HEK293 (cell line): ENCODE measurements around the gene COL8A1.

ENCODE experiments used
- CTCF ChIA-PET: fragments of 350-600 bp; formaldehyde crosslinking; extraction: SDS; loops from one replicate; lab custom pipeline; 2021; ENCODE audit warnings: antibody characterized with exemption; lab: Yijun Ruan, JAX
- POLR2A ChIA-PET: fragments of 300-600 bp; formaldehyde crosslinking; extraction: SDS; loops from one replicate; lab custom pipeline; 2020; ENCODE audit warnings: antibody characterized with exemption, inconsistent platforms; lab: Yijun Ruan, JAX
- H3K27ac ChIP-seq: fragments of 200-500 bp; sonication (Bioruptor generic); 2 replicates; pipeline ENCODE4 v1.5.1; 2014; ENCODE audit warnings: low read depth, low read length, control low read depth, inconsistent platforms; ENCODE audit errors: extremely low read depth
- H3K36me3 ChIP-seq, 2 experiments: fragments of 200-500 bp in 1 of 2; sonication (Bioruptor generic) in 1 of 2; 1 replicate in 1 of 2; 2 replicates in 1 of 2; pipeline ENCODE4 v1.5.1; 2014 to 2017; ENCODE audit warnings: inconsistent platforms in 2 of 2, low read length in 2 of 2; ENCODE audit not compliant: control insufficient read depth in 2 of 2, insufficient read depth in 1 of 2
- H3K4me1 ChIP-seq: fragments of 200-500 bp; sonication (Bioruptor generic); 2 replicates; pipeline ENCODE4 v1.5.1; 2014; ENCODE audit warnings: mild to moderate bottlenecking, low read length, inconsistent platforms; ENCODE audit not compliant: control insufficient read depth, insufficient read depth
- H3K4me3 ChIP-seq: 2 replicates; pipeline ENCODE4 v1.5.1; 2011; ENCODE audit warnings: low read depth, mild to moderate bottlenecking, control low read depth, low read length, moderate library complexity
- H3K9me3 ChIP-seq: fragments of 200-500 bp; sonication (Bioruptor generic); 2 replicates; pipeline ENCODE4 v1.5.1; 2014; ENCODE audit warnings: low read depth, low read length, inconsistent platforms; ENCODE audit not compliant: control insufficient read depth, insufficient read depth
- FEZF1 ChIP-seq: fragments of 450-650 bp; formaldehyde crosslinking; IDR thresholded peaks from 2 replicates; pipeline ENCODE4 v1.5.1; 2016; ENCODE audit warnings: missing biosample characterization, missing genetic modification characterization
- KLF10 ChIP-seq: fragments of 450-650 bp; IDR thresholded peaks from 2 replicates; pipeline ENCODE4 v1.5.1; 2018; ENCODE audit warnings: missing biosample characterization, mild to moderate bottlenecking, missing genetic modification characterization
- SETDB1 ChIP-seq: IDR thresholded peaks from one replicate; pipeline ENCODE4 v1.6.1; 2017; ENCODE audit warnings: mild to moderate bottlenecking, low read length, moderate library complexity, mixed read lengths; ENCODE audit not compliant: insufficient read length
- SP7 ChIP-seq: fragments of 450-650 bp; formaldehyde crosslinking; IDR thresholded peaks from 2 replicates; pipeline ENCODE4 v1.5.1; 2016; ENCODE audit warnings: missing biosample characterization, missing genetic modification characterization
- YY2 ChIP-seq: fragments of 450-650 bp; formaldehyde crosslinking; IDR thresholded peaks from 2 replicates; pipeline ENCODE4 v1.5.1; 2016; ENCODE audit warnings: missing biosample characterization, missing genetic modification characterization
- ZBTB1 ChIP-seq: fragments of 450-650 bp; formaldehyde crosslinking; IDR thresholded peaks from 2 replicates; pipeline ENCODE4 v1.5.1; 2016; ENCODE audit warnings: missing biosample characterization, missing genetic modification characterization
- ZNF114 ChIP-seq: fragments of 450-650 bp; formaldehyde crosslinking; IDR thresholded peaks from 2 replicates; pipeline ENCODE4 v1.5.0; 2017; ENCODE audit warnings: missing biosample characterization, missing genetic modification characterization
- ZNF266 ChIP-seq: fragments of 450-650 bp; formaldehyde crosslinking; IDR thresholded peaks from 2 replicates; pipeline ENCODE4 v1.5.1; 2016; ENCODE audit warnings: missing biosample characterization, missing genetic modification characterization, low read depth
- ZNF391 ChIP-seq: fragments of 450-650 bp; formaldehyde crosslinking; IDR thresholded peaks from 2 replicates; pipeline ENCODE4 v1.5.1; 2016; ENCODE audit warnings: low read depth, missing biosample characterization, missing genetic modification characterization, borderline replicate concordance
- ZNF404 ChIP-seq: fragments of 450-650 bp; formaldehyde crosslinking; IDR thresholded peaks from 2 replicates; pipeline ENCODE4 v1.5.1; 2017; ENCODE audit warnings: missing biosample characterization, missing genetic modification characterization
- ZNF645 ChIP-seq: fragments of 450-650 bp; formaldehyde crosslinking; IDR thresholded peaks from 2 replicates; pipeline ENCODE4; 2016; ENCODE audit warnings: missing biosample characterization, missing genetic modification characterization
- ZNF777 ChIP-seq: fragments of 450-650 bp; formaldehyde crosslinking; IDR thresholded peaks from 2 replicates; pipeline ENCODE4 v1.5.1; 2017; ENCODE audit warnings: missing biosample characterization, missing genetic modification characterization, borderline replicate concordance
- ZNF792 ChIP-seq: fragments of 450-650 bp; formaldehyde crosslinking; IDR thresholded peaks from 2 replicates; pipeline ENCODE4 v1.5.1; 2016; ENCODE audit warnings: missing biosample characterization, missing genetic modification characterization
- TF ChIP-seq, protein P1 (sequence below): fragments of 450-650 bp; formaldehyde crosslinking; IDR thresholded peaks from 2 replicates; pipeline ENCODE4 v1.5.1; 2016; ENCODE audit warnings: missing biosample characterization, missing genetic modification characterization

Gene COL8A1

GRCh38 chr3:99809565-99809964, 171.2 kb downstream of the COL8A1 start:
- no peak overlapping the region for H3K4me3 ChIP-seq
- H3K27ac ChIP-seq: no peak overlapping the region
- no peaks in the 10 kb centered on the region for H3K36me3 ChIP-seq
- POLR2A ChIA-PET: no interaction called here
- H3K9me3 ChIP-seq: no peaks in the 10 kb centered on the region
- no peaks in the 10 kb centered on the region for H3K4me1 ChIP-seq
- no peak for TF ChIP-seq ZNF792
- TF ChIP-seq, all 188 proteins: peak for 0
- CTCF ChIA-PET: interaction anchor here (0.5 to 0.7 kb wide), 2 partner anchors 258 to 952 kb away, joined by 3 read pairs; no protein-coding TSS in a partner anchor

DNA sequence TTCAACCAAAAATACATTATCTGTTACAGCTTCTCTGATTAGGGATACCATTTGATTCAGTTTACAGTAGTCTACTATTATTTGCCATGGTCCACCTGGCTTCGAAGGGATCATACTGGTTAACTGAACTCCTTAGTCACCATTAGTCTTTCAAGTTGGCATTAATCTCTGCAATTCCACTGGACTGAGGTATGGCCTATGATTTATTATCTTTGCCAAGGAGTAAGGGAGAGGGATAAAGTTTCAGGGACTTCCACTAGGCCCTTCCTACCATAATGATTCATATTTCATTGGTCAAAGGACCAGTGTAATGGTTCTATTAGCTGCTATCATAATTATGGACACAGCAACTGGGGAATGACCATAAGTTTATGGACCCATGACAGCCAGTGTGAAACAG, 172.0 kb downstream of the COL8A1 start:
- no peaks in the 10 kb centered on the region for H3K36me3 ChIP-seq
- H3K4me3 ChIP-seq: no peak overlapping the region
- H3K4me1 ChIP-seq: no peaks in the 10 kb centered on the region
- TF ChIP-seq SP7 (no peak), ZNF404 (tag by site-specific recombination) (no peak), KLF10 (tag by site-specific recombination) (no peak), ZNF777 (no peak), ZNF645 (tag by site-specific recombination) (no peak), ZNF114 (tag by site-specific recombination) (no peak), FEZF1 (tag by site-specific recombination) (no peak), ZNF391 (tag by site-specific recombination) (no peak), ZNF266 (tag by site-specific recombination) (no peak), YY2 (tag by site-specific recombination) (no peak), ZBTB1 (tag by site-specific recombination) (no peak)
- ChIA-PET POLR2A (no interaction called here), CTCF (interaction anchor here (0.6 kb wide), 1 partner anchor 267 kb away, joined by 3 read pairs; no protein-coding TSS in a partner anchor)
- H3K9me3 ChIP-seq: no peaks in the 10 kb centered on the region
- no peak overlapping the region for H3K27ac ChIP-seq

GRCh38 chr3:99817047-99817436, 178.6 kb downstream of the COL8A1 start:
- Histone ChIP-seq H3K4me1 (peaks cover 3% of the 10 kb centered on the region), H3K4me3 (peak overlapping the region; percentile 80), H3K9me3 (no peaks in the 10 kb centered on the region), H3K36me3 (peaks cover 0 to 2% of the 10 kb centered on the region in 2 experiments; a peak in 1 of 3 replicates), H3K27ac (peak overlapping the region; percentile 65)
- TF ChIP-seq, protein P1, sequence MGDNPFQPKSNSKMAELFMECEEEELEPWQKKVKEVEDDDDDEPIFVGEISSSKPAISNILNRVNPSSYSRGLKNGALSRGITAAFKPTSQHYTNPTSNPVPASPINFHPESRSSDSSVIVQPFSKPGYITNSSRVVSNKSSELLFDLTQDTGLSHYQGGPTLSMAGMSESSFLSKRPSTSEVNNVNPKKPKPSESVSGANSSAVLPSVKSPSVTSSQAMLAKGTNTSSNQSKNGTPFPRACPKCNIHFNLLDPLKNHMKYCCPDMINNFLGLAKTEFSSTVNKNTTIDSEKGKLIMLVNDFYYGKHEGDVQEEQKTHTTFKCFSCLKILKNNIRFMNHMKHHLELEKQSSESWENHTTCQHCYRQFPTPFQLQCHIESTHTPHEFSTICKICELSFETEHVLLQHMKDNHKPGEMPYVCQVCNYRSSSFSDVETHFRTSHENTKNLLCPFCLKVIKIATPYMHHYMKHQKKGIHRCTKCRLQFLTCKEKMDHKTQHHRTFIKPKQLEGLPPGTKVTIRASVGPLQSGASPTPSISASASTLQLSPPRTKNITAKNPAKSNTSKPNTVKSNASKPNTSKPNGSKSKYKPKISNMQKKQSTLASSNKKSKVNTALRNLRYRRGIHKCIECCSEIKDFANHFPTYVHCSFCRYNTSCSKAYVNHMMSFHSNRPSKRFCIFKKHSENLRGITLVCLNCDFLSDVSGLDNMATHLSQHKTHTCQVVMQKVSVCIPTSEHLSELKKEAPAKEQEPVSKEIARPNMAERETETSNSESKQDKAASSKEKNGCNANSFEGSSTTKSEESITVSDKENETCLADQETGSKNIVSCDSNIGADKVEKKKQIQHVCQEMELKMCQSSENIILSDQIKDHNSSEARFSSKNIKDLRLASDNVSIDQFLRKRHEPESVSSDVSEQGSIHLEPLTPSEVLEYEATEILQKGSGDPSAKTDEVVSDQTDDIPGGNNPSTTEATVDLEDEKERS (tag by site-specific recombination): no peak
- TF ChIP-seq SETDB1: peak; percentile 71
- POLR2A ChIA-PET: interaction anchor here (1.0 kb wide), 1 partner anchor 9 kb away, joined by 3 read pairs; no protein-coding TSS in a partner anchor
- CTCF ChIA-PET: interaction anchor here (1.3 kb wide), 1 partner anchor 437 kb away, joined by 4 read pairs; no protein-coding TSS in a partner anchor
